HG03135 (cell line): ENCODE data around the gene ITK.
A peak's percentile ranks its signal among the peaks of the same experiment; 100 is the strongest.

ENCODE experiments used
- ATAC-seq: cut with Tn5 transposase; IDR thresholded peaks from one replicate; pipeline ENCODE4 v1.9.1; 2021; ENCODE audit warnings: mild to moderate bottlenecking, moderate library complexity; ENCODE audit not compliant: unreplicated experiment

Gene ITK

GRCh38 chr5:157245476-157245875 lies 64.8 kb downstream of the ITK start:
- no peak for ATAC-seq

- ATAC-seq, result no peak
Measured at GRCh38 chr5:157245886-157246285, 65.2 kb downstream of the ITK start.

GRCh38 chr5:157247267-157247666 lies 66.6 kb downstream of the ITK start:
- ATAC-seq, result no peak

GRCh38 chr5:157248821-157249470 lies 68.3 kb downstream of the ITK start:
- ATAC-seq, result no peak

- peak; percentile 97 for ATAC-seq
Measured at GRCh38 chr5:157252711-157253465, 72.2 kb downstream of the ITK start.

GRCh38 chr5:157253547-157253946 lies 72.9 kb downstream of the ITK start:
- peak; percentile 35 for ATAC-seq

- ATAC-seq, result no peak
Measured at GRCh38 chr5:157258450-157258849, 77.8 kb downstream of the ITK start.

GRCh38 chr5:157259699-157260098 lies 79.1 kb downstream of the ITK start:
- no peak for ATAC-seq

- ATAC-seq, result no peak
Measured at GRCh38 chr5:157263496-157264090, 83.0 kb downstream of the ITK start.

GRCh38 chr5:157265714-157266285 lies 85.2 kb downstream of the ITK start, which contains the start of gene CYFIP2:
Gene CYFIP2 (plus strand): TSS chr5:157266123. CDS start chr5:157285362, 19,239 bp downstream.
- ATAC-seq, result peak; percentile 83

GRCh38 chr5:157266286-157267007 lies 85.8 kb downstream of the ITK start:
- ATAC-seq, result peak; percentile 48

GRCh38 chr5:157267025-157267424 lies 86.4 kb downstream of the ITK start:
- ATAC-seq, result no peak

- ATAC-seq, result no peak
Measured at GRCh38 chr5:157267761-157268480, 87.3 kb downstream of the ITK start.

- ATAC-seq, result no peak
Measured at GRCh38 chr5:157269165-157269671, 88.6 kb downstream of the ITK start.

GRCh38 chr5:157269761-157270272 lies 89.2 kb downstream of the ITK start:
- no peak for ATAC-seq

- ATAC-seq, result no peak
Measured at GRCh38 chr5:157270771-157271170, 90.1 kb downstream of the ITK start.

GRCh38 chr5:157271740-157272271 lies 91.2 kb downstream of the ITK start:
- ATAC-seq, result peak; percentile 83

- ATAC-seq, result peak; percentile 41
Measured at GRCh38 chr5:157273131-157273556, 92.5 kb downstream of the ITK start.

- ATAC-seq, result no peak
Measured at GRCh38 chr5:157275403-157275802, 94.8 kb downstream of the ITK start.
